Raji (cell line): Measurements from ENCODE around the gene RAMAC.

Source experiments
- POLR2A ChIP-seq: IDR thresholded peaks from 2 replicates; pipeline ENCODE4 v1.6.1; 2011; ENCODE audit warnings: low read depth, low read length, control low read depth; ENCODE audit not compliant: insufficient read depth

RAMAC gene

DNA sequence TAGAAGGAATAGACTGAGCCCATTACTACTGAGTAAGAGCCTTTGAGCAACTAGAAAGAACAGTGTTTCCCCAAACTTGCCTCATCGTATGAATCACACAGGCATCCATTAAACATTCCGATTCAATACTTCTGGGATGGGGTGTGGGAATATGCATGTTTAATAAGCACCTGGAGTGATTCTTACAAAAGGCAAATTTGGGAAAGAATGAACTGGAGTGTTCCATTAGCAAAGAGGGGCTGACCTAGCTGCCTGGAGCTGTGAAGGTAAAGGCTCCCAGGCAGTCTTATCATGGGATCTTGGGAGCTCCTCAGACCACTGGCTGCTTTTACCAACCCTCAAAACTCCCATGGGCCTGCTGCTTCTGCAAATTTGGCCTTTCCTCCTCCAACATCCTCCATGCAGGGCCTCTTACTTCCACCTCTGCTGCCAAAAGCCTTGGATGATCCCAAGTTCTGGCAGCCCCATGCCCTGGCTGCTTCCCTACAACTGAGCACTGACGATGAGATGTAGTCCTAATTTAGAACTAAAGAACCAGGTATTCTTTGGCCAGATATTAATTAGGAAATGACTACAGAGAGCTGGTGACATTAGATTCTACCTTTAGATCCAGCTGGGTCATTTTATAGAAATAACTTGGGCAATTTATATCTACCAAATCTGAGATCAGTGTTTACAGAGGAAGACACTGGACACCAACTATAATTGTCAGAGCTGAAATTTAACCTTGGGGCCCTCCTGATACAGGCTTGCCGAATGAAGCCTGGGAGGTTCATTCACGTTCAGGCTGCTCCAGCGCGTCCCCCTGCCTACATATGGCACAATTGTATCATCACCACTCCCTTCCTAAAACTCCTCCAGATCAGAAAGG is 22.3 kb upstream of the RAMAC start:
- TF ChIP-seq POLR2A: no peak

DNA sequence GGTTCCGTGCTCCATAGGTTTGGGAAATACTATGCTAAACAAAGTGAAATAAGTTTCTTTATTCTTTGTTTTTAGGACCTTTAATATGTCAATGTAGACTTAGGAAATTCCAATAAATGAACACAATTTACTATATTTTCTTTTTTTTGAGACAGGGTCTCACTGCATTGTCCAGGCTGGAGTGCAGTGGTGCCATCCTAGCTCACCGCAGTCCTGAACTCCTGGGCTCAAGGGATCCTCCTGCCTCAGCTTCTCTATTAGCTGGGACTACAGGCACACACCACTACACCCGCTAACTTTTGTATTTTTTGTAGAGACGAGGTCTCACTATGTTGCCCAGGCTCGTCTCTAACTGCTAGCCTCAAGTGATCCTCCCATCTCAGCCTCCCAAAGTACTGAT is 21.1 kb upstream of the RAMAC start:
- TF ChIP-seq POLR2A: no peak

DNA sequence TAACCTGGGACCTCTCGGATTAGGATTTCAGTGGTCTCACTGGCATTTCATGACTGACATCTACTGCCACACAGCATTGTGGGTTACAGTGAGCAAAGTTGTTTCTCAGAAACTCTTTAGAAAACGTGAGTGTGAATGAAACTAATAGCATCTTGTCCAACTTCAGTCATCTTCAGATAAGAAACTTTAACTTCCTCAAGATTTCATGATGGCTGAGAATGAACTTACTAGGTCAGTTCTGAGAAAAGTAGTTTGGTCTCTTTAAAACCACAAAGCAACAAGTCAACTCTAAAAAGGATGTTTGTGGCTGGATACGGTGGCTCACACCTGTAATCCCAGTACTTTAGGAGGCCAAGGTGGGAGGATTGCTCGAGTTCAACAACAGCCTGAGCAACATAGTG is 19.3 kb upstream of the RAMAC start:
- no peak for TF ChIP-seq POLR2A

DNA sequence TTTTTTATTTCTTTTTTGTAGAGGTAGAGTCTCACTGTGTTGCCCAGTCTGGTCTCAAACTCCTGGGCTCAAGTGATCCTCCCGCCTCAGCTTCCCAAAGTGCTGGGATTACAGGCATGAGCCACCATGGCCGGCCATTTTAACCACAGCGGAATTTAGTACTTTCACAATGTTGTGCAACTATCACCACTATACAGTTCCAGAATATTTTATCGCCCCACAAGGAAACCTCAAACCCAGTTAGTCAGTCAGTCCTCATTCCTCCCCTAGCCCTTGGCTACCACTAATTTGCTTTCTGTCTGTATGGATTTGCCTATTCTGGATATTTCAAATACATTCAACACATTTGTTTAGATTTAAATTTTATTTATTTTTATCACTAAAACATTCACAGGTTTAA is 17.9 kb upstream of the RAMAC start:
- TF ChIP-seq POLR2A: no peak

DNA sequence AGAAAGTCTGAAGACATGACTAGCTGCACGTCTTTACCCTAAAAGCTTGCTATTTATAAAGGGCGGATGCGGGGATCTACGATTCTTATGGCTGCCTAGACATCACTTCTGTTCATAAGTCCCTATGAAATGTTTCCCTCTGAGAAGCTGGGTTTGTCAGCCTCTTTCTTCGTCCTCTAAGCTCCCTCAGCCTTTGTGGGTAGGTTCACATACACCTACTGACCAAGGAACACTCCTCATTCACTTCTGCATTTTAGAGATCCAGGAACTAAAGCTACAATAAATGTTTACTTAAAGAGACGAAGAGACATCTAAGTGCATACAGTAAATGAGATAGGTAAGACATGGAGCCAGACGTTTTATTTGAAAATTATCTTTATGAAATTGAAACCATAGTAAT is 16.7 kb upstream of the RAMAC start:
- TF ChIP-seq POLR2A: no peak

DNA sequence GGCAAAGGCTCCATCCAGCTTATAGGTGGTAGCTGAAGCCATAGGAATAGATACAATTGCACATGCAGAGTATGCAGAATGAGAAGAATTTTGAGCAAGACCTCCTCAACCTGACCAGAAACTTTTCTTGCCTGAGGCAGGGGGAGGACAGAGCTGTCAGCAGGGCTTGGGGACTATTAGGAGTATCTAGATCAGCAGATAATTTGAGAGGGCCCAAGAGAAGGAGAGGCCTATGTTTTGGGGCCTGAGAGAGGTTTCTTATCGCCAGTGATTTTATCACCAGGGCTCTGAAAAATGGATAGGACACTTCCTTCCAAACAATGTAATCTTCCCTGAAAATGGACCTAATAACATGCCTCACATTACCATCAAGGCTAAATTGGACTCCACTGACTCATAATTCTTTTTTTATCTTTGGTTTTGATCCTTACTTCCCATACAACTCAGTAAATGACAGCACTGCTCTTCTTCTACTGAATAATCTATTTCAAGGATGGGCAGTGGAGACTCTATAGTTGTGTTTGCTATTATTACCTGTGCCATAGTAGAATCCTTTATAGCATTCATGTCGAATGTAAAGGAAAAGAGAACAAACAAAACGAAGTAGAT is 15.8 kb upstream of the RAMAC start:
- TF ChIP-seq POLR2A: no peak

DNA sequence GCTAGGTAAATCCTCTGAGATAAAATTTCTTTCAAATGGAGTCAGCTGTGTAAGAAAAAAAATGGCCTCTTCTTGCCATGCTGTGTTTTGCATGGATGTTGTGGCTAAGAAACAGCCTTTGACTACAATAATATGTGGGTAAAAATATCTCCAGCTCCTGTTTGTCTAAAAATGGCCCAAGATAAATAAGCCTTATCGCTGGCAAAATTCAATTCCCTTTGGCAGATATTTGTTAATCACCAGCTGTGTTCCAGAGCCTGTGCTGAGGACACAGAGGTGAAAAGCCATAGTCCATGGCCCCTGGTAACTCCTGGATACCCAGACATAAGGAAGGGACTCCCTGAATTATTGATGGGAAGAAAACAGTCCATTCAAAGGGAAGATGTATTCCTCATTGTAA is 15.3 kb upstream of the RAMAC start:
- no peak for TF ChIP-seq POLR2A

DNA sequence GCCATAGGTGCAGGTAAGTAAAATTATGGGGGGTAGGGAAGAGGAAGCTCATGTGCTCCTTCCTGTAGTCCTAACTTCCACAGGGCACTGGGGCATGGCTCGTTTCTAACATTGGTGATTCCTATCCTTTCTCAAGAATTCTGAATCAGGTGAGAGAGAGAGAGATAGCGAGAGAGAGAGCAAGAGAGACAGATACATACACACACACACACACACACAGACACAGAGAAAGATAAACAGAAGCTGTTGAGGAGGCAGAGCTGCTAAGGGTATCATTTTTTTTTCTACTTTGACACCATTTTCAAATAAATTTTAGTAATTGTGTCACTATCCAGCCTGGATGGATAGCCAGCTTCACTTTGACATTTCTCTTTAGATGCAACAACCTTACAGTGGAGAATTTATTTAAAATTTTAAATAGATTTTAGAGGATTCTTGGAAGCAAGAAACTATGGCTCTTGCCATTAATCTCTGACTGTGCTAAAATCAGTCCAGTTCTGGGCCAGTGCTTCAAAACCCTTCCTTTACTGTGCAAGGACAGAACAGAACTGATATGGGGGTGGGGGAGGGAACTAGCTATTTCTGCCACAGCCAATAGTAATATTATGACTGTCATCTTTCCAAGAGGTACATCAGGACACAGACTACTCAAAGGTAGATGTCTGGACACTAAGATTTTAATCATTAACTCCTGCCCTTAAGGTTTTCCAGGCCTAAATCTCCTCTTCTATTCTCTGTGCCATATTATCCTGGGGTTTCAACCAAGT is 14.6 kb upstream of the RAMAC start:
- TF ChIP-seq POLR2A: no peak

DNA sequence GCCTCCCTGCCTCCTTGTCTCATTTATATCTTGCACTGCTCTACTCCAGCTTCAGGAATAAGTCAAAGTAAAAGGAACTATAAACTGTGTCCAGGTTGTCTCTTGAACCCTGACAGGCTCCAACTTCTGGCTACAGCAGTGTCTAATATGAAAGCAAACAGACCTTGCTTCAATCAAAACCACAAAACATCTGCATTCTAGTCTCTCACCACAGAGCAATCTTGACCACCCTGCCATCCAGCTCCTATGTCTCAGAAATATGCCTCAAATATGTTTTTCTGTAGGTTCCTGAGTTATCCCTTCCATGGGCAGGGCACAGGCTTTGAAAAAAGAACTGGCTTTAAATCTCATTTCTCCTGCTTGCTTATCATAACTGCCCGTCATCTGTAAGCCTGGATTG is 13.0 kb upstream of the RAMAC start:
- no peak for TF ChIP-seq POLR2A

DNA sequence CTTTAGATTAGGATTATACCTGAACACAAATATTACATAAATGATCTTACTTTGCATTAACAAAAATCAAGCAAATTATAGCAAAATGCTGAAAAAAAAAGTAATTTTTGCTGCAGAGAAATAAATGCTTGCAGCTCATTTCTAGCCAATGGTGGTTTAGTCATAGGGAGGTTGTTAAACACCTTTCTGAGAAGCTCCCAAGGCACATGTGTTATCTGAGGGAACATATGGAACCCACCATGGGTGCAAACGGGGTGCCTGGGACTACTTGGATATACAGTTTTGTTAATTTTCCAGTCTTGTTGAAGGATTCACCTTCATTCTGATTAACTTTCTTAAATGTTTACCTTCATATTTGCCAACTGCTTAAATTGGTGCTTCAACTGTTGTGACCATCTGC is 8.9 kb upstream of the RAMAC start:
- TF ChIP-seq POLR2A: no peak

DNA sequence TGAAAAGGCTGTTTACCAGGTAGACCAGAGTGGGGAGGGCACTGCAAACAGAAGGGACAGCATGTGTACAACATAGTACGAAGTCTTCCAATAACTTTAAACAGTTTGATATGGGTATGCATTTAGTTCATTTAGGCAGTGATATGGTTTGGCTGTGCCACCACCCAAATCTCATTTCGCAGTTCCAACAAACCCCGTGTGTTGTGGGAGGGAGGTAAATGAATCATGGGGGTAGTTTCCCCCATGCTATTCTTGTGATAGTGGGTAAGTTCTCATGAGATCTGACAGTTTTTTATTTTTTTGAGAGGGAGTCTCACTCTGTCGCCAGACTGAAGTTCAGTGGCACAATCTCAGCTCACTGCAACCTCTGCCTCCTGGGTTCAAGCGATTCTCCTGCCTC is 7.6 kb upstream of the RAMAC start:
- no peak for TF ChIP-seq POLR2A

DNA sequence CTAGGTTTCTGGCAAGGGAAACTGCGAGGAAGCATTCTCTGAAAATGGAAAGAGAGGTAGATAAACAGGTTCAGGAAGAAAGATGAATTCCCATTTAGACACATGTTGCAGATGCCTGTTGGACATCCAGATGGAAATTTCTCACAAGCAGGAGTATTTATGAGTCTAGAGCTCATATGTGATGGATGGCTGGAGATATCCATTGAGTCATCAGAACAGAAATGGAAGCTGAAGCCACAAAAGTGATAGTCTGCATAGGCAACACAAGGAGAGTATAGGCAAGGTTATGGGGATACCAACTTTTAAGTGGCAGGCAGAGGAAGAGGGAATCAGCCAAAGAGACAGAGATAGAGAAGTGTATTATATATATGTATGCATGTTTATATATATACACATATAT is 6.3 kb upstream of the RAMAC start:
- no peak for TF ChIP-seq POLR2A

DNA sequence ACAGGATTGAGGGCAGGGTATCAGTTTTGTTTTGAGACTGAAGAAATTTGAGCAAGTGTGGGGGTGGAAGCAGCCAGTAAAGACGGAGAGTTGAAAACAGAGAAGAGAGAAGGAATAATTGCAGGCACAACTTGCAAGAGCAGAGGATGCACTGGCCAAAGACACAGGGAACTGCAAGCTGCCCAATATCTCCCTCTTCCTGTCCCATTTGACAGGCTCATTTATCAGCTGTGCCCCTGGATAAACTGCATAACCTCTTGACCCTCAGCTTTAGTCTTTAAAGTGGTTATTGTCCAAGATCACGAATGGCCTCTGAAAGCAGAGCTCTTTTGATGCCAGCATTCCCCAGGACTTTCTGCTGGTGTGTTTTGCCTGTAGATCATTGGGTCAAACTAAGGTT is 5.0 kb upstream of the RAMAC start:
- no peak for TF ChIP-seq POLR2A

DNA sequence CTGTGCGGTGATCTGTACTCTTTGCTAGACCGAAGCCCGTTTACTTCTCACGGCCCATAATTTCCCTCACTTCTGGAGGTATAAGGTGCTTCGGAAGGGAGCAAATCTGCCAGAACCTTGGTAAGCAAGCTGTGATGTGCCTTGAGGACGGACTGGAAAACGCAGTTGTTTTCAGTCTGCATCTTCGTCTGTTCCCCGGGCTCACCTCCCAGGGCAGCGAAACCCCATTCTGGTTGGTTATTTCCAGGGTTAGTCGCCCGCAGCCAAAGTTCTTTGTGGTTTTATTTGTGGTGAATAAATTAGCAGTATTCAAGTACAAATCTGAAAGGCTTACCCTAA is 401 bp downstream of the RAMAC start:
- no peak for TF ChIP-seq POLR2A

DNA sequence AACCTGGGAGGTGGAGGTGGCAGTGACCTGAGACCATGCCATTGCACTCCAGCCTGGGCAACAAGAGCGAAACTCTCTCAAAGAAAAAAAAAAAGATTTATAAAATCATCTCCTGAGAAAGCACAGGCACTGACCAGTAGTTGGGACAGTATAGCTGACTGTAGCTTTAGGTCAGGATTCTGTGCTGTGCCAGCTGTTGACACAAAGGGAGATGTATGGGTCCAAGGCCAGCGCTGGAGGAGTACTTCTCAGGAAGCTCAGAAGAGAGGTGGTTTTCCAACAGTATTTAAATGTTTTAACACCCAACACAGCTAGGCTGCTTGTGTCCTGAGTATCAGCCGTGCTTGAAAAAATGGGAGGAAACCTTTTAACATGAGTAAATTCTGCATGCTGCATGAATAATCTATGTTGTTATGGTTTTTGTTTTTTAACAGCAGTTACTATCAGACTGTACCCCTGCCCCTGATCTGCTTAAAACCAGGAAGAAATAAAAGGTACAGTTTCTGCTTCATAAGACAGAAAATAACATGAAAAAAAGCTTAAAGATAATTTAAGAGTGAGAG is 6.5 kb downstream of the RAMAC start:
- TF ChIP-seq POLR2A: no peak

DNA sequence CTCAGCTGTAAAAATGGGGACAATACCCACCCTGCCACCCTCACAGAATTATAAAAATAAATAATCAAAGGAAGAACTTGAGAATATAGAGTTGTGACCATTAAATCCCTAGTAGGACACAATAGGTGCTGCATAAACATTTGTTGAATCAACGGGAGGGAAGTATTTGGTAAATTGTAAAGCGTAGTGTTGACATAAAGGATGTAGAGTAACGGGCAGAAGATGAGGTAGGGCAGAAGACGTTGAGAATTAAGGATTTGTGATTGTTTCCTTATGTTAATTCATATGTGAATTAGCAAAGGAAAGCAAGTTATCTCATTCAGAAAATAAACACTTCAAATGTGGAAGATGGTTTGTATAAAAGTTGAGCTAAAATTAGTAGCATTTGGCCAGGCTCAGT is 7.1 kb downstream of the RAMAC start:
- no peak for TF ChIP-seq POLR2A
